Transverse colon (tissue), 4 donors: ENCODE results near the gene MCF2L2. TPM values are rescaled to one million over a fixed set of nuclear protein-coding genes. Genes with fewer than 3 reads are reported as not detected.

Source experiments
- DNase-seq: peaks from one replicate; pipeline ENCODE4 v3.0.0-alpha.2; 2019
- H3K27ac ChIP-seq, 4 donors: fragments of 200-600 bp; sonication (generic); 2 replicates each; pipeline ENCODE4 v1.5.1; 2016 to 2018; ENCODE audit warnings: inconsistent platforms in 4 of 4
- H3K27me3 ChIP-seq: fragments of 200-600 bp; sonication (generic); 2 replicates; pipeline ENCODE4 v1.5.1; 2017; ENCODE audit warnings: inconsistent platforms
- H3K36me3 ChIP-seq, 4 donors: fragments of 200-600 bp; sonication (generic); 2 replicates each; pipeline ENCODE4 v1.5.1; 2017 to 2019; ENCODE audit warnings: inconsistent platforms in 4 of 4
- H3K4me1 ChIP-seq, 4 donors: fragments of 200-600 bp; sonication (generic); 2 replicates each; pipeline ENCODE4 v1.5.1; 2017 to 2020; ENCODE audit warnings: inconsistent platforms in 4 of 4
- H3K4me3 ChIP-seq, 4 donors: fragments of 200-600 bp; sonication (generic); 1 replicate in 1 of 4; 2 replicates in 3 of 4; pipeline versions ENCODE4 v1.5.1 to v1.6.1; 2017 to 2019; ENCODE audit warnings: inconsistent platforms in 4 of 4
- H3K9me3 ChIP-seq, 2 donors: fragments of 200-600 bp; sonication (generic); 2 replicates each; pipeline ENCODE4 v1.5.1; 2017 to 2019; ENCODE audit warnings: inconsistent platforms in 2 of 2
- EP300 ChIP-seq: sonication (generic); formaldehyde crosslinking; IDR thresholded peaks from one replicate; pipeline ENCODE4 v1.6.1; 2017; ENCODE audit warnings: antibody characterized with exemption, low read depth
- POLR2A ChIP-seq: fragments of 450-650 bp; IDR thresholded peaks from one replicate; pipeline ENCODE4 v1.6.1; 2016; ENCODE audit warnings: antibody characterized with exemption, mild to moderate bottlenecking, moderate library complexity
- POLR2AphosphoS5 ChIP-seq, 3 donors: sonication (generic); formaldehyde crosslinking; IDR thresholded peaks; one replicate each; pipeline ENCODE4 v1.6.1; 2016; ENCODE audit warnings: antibody characterized with exemption in 3 of 3
- WGBS, 2 donors: methylation state at CpG; one replicate each; pipeline ENCODE4 v1.1.5; 2018; ENCODE audit warnings: low coverage in 1 of 2; 5-methylcytosine and 5-hydroxymethylcytosine counted together
- in situ Hi-C, 4 donors: fragments of 200-750 bp; cut with MboI; loops; one replicate each; pipeline versions ENCODE4 v1.15.0 to v1.15.1; 2017; ENCODE audit warnings: low sequenced_read_pairs in 3 of 4, low pct_ligation_motif_present in 1 of 4, low pct_unique_long_range_greater_than_20kb in 1 of 4
- intact Hi-C: fragments of 100-400 bp; cut with DNase I; formaldehyde crosslinking; loops from one replicate; pipeline ENCODE4 v1.15.1; 2023; ENCODE audit warnings: low total_unique reads
- total RNA-seq, 4 donors: library from RNA; depleted of rRNA; stranded (reverse); fragments of >200 nt; gene quantifications; one replicate each; pipeline ENCODE4 v1.1.0, GENCODE V29; 2016
- TF ChIP-seq, protein P1 (sequence below), 5 experiments: fragments of 200-600 bp in 3 of 5; fragments of 450-650 bp in 2 of 5; sonication (generic) in 3 of 5; IDR thresholded peaks; 1 replicate in 2 of 5; 2 replicates in 3 of 5; pipeline ENCODE4 v1.5.1; 2016 to 2017; ENCODE audit warnings: antibody characterized with exemption in 5 of 5, inconsistent platforms in 3 of 5, mild to moderate bottlenecking in 2 of 5, moderate library complexity in 1 of 5

The MCF2L2 gene
- total RNA-seq, 4 donors from 2014 or later, result 0.20 to 3.7 (median 2.0) TPM

- DNase-seq, result no peak
- no peaks in the 10 kb centered on the region for H3K36me3 ChIP-seq
- no peaks in the 10 kb centered on the region for H3K27me3 ChIP-seq
- no peak overlapping the region for H3K27ac ChIP-seq
- WGBS, 2 donors, result 85 to 88% methylated on average over 1 to 2 of the region's 2 CpGs
- no peak overlapping the region for H3K4me3 ChIP-seq
- TF ChIP-seq POLR2A, result no peak
- no peak for TF ChIP-seq EP300
- TF ChIP-seq POLR2AphosphoS5 (IDR thresholded peaks at IDR 0.05), result no peak
- peaks cover 0 to 3% (median under 1%) of the 10 kb centered on the region in 4 donors for H3K4me1 ChIP-seq
- intact Hi-C loops (no loop called here), in situ Hi-C loops (no loop called here)
- no peaks in the 10 kb centered on the region for H3K9me3 ChIP-seq
These were observed 220.2 kb downstream of the MCF2L2 start for GRCh38 chr3:183208260-183208659.

GRCh38 chr3:183203670-183204069 is 224.7 kb downstream of the MCF2L2 start:
- DNase-seq, result no peak
- intact Hi-C loops, result no loop called here

DNA sequence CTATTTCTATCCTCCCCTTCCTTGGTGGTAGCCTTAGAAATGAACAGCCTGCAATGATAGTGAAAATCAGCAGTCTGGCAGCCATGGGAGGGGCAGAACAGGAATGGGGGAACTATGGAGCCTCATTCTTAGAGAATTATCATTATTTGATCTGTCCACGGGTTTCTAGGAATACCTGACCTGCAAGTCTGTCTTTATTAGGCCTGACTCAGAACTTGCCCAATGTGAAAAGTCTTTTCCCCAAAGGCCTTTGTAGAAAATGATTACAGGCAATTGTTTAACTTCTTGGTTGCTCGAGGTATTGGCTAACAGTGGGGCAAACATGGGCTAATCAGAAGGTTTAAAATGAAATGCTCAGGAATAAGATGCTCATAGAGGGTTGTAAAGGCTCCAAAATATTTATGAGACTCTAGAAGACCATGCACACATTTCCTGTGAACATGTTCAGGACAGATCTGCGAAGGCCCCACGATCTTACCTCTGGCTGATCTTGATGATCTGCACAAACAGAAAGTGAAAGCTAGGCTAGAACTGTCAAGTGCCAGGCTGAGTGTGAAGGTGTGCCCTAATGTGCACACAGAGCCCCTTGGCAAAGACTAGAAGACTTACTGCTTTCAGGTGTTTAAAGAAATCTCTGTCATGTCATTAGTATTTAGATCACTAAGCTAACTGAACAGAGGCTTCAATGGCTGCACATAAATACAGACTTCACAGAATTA is 226.3 kb downstream of the MCF2L2 start:
- in situ Hi-C loops, result no loop called here
- WGBS, 2 donors, result 75 to 88% methylated on average over 3 to 4 of the region's 4 CpGs
- Histone ChIP-seq H3K4me1 (no peaks in the 10 kb centered on the region), H3K9me3 (no peaks in the 10 kb centered on the region), H3K36me3 (no peaks in the 10 kb centered on the region), H3K27ac (no peak overlapping the region), H3K27me3 (no peaks in the 10 kb centered on the region), H3K4me3 (no peak overlapping the region)
- TF ChIP-seq, protein P1, sequence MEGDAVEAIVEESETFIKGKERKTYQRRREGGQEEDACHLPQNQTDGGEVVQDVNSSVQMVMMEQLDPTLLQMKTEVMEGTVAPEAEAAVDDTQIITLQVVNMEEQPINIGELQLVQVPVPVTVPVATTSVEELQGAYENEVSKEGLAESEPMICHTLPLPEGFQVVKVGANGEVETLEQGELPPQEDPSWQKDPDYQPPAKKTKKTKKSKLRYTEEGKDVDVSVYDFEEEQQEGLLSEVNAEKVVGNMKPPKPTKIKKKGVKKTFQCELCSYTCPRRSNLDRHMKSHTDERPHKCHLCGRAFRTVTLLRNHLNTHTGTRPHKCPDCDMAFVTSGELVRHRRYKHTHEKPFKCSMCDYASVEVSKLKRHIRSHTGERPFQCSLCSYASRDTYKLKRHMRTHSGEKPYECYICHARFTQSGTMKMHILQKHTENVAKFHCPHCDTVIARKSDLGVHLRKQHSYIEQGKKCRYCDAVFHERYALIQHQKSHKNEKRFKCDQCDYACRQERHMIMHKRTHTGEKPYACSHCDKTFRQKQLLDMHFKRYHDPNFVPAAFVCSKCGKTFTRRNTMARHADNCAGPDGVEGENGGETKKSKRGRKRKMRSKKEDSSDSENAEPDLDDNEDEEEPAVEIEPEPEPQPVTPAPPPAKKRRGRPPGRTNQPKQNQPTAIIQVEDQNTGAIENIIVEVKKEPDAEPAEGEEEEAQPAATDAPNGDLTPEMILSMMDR (IDR thresholded peaks at IDR 0.05), result no peak
- TF ChIP-seq POLR2AphosphoS5 (IDR thresholded peaks at IDR 0.05), result no peak
- TF ChIP-seq EP300, result no peak
- TF ChIP-seq POLR2A, result no peak
- DNase-seq, result no peak
- intact Hi-C loops, result no loop called here

More at GRCh38 chr3:183203670-183204069, 224.7 kb downstream of the MCF2L2 start:
- TF ChIP-seq, protein P1 (IDR thresholded peaks at IDR 0.05), result no peak
- TF ChIP-seq EP300 (no peak), POLR2A (no peak), POLR2AphosphoS5 (IDR thresholded peaks at IDR 0.05) (no peak)
- in situ Hi-C loops, result no loop called here
- Histone ChIP-seq H3K4me1 (no peaks in the 10 kb centered on the region), H3K27me3 (no peaks in the 10 kb centered on the region), H3K36me3 (no peaks in the 10 kb centered on the region), H3K4me3 (no peak overlapping the region), H3K27ac (no peak overlapping the region), H3K9me3 (no peaks in the 10 kb centered on the region)

DNA sequence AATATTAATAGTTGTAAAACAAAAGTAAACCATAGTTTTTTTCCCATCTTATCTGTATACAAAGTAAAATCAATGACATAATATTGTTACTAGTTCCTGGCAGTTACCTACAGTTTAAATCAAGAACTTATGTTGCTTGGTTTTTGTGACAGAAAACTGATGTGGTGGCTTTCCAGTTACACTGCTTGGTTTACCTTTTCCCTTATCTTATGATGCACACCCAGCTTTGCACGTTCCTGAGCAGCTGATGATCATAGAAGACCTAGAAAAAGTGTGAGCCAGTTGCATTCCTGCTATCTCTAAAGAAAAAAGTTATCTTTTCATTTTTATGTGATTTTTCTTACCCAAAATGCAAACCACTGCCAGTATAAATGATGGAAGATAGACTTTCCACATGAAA is 229.5 kb downstream of the MCF2L2 start:
- WGBS, 2 donors, result 43 to 56% methylated on average over 1 of the region's 1 CpG
- peaks cover 0 to 1% (median 0%) of the 10 kb centered on the region in 4 donors for H3K4me1 ChIP-seq
- in situ Hi-C loops (no loop called here), intact Hi-C loops (no loop called here)
- no peaks in the 10 kb centered on the region for H3K36me3 ChIP-seq
- DNase-seq, result no peak
- H3K27me3 ChIP-seq, result no peaks in the 10 kb centered on the region
- no peak overlapping the region for H3K4me3 ChIP-seq
- no peak for TF ChIP-seq EP300
- TF ChIP-seq POLR2AphosphoS5 (IDR thresholded peaks at IDR 0.05), result no peak
- no peak for TF ChIP-seq POLR2A
- TF ChIP-seq, protein P1 (IDR thresholded peaks at IDR 0.05), result no peak
- H3K27ac ChIP-seq, result no peak overlapping the region
- H3K9me3 ChIP-seq, result no peaks in the 10 kb centered on the region

GRCh38 chr3:183197734-183198133 is 230.7 kb downstream of the MCF2L2 start:
- DNase-seq, result no peak
- no peak for TF ChIP-seq POLR2AphosphoS5 (IDR thresholded peaks at IDR 0.05)
- TF ChIP-seq EP300, result no peak
- no peak for TF ChIP-seq POLR2A
- TF ChIP-seq, protein P1 (IDR thresholded peaks at IDR 0.05), result no peak
- in situ Hi-C loops (no loop called here), intact Hi-C loops (no loop called here)
- H3K9me3 ChIP-seq, result no peaks in the 10 kb centered on the region
- no peaks in the 10 kb centered on the region for H3K27me3 ChIP-seq
- H3K4me1 ChIP-seq, result peaks cover 0 to 6% (median 0%) of the 10 kb centered on the region in 4 donors
- H3K4me3 ChIP-seq, result no peak overlapping the region
- H3K36me3 ChIP-seq, result no peaks in the 10 kb centered on the region
- H3K27ac ChIP-seq, result no peak overlapping the region
